Endodermal cell (in vitro differentiated cells): ENCODE measurements around the gene ZMAT3. TPM values are rescaled to one million over a fixed set of nuclear protein-coding genes. Genes with fewer than 3 reads are reported as not detected.

Experiments used
- DNase-seq: peaks from one replicate; pipeline ENCODE4 v3.0.0-alpha.2; 2017
- H3K27ac ChIP-seq: 2 replicates; pipeline ENCODE4 v1.5.1; 2013; ENCODE audit warnings: mild to moderate bottlenecking, low read depth, low read length, moderate library complexity
- H3K27me3 ChIP-seq: 2 replicates; pipeline ENCODE4 v1.6.1; 2013; ENCODE audit warnings: mild to moderate bottlenecking, low read length, moderate library complexity; ENCODE audit not compliant: insufficient read depth, control insufficient read depth, poor library complexity, severe bottlenecking
- H3K36me3 ChIP-seq: 2 replicates; pipeline ENCODE4 v1.7.0; 2013; ENCODE audit warnings: mild to moderate bottlenecking, low read length, moderate library complexity; ENCODE audit not compliant: control insufficient read depth, insufficient read depth
- H3K4me1 ChIP-seq: one replicate; pipeline ENCODE4 v1.7.0; 2013; ENCODE audit warnings: low read length; ENCODE audit not compliant: control insufficient read depth, insufficient read depth
- H3K4me3 ChIP-seq: 2 replicates; pipeline ENCODE4 v1.5.1; 2013; ENCODE audit warnings: mild to moderate bottlenecking, low read length, moderate library complexity
- H3K9ac ChIP-seq: 2 replicates; pipeline ENCODE4 v1.6.1; 2013; ENCODE audit warnings: mild to moderate bottlenecking, low read length, moderate library complexity; ENCODE audit not compliant: poor library complexity, severe bottlenecking; ENCODE audit errors: extremely low read depth
- H3K9me3 ChIP-seq: 2 replicates; pipeline ENCODE4 v1.6.1; 2013; ENCODE audit warnings: mild to moderate bottlenecking, low read length, moderate library complexity; ENCODE audit not compliant: control insufficient read depth
- H3K27ac Mint-ChIP-seq: 2 replicates; pipeline ENCODE4 v1.8.0; 2020; ENCODE audit warnings: mixed read lengths
- H3K27me3 Mint-ChIP-seq: 2 replicates; pipeline ENCODE4 v1.8.0; 2021; ENCODE audit warnings: mild to moderate bottlenecking, mixed read lengths; ENCODE audit not compliant: insufficient read depth
- H3K36me3 Mint-ChIP-seq: 2 replicates; pipeline ENCODE4 v1.8.0; 2020; ENCODE audit warnings: low read depth, mixed read lengths
- H3K4me1 Mint-ChIP-seq: 2 replicates; pipeline ENCODE4 v1.8.0; 2020; ENCODE audit warnings: mixed read lengths
- H3K4me3 Mint-ChIP-seq: 2 replicates; pipeline ENCODE4 v1.8.0; 2020; ENCODE audit warnings: mild to moderate bottlenecking, moderate library complexity, mixed read lengths
- H3K9me3 Mint-ChIP-seq: 2 replicates; pipeline ENCODE4 v1.8.0; 2020; ENCODE audit warnings: mild to moderate bottlenecking, mixed read lengths
- WGBS, 2 experiments: methylation state at CpG; one replicate each; pipeline versions ENCODE4 v1.1.5 to v1.1.7; 2013; ENCODE audit warnings: missing lambda C conversion rate in 2 of 2, mixed read lengths in 1 of 2; ENCODE audit not compliant: insufficient coverage in 1 of 2, insufficient read length in 1 of 2; 5-methylcytosine and 5-hydroxymethylcytosine counted together
- total RNA-seq, 2 donors: library from RNA; stranded (reverse); fragmentation: NEBNext Ultra II Directional in 1 of 2; extraction: Animal tissue kit (Norgen Biotek cat#: 25700) in 1 of 2; gene quantifications; 2 replicates in 1 of 2; 3 replicates in 1 of 2; pipeline ENCODE4 v1.2.1, GENCODE V29; 2021
- TF ChIP-seq, protein P1 (sequence below): fragments of 200-600 bp; sonication (generic); conservative IDR thresholded peaks from 2 replicates; pipeline ENCODE4 v1.5.0; 2021; ENCODE audit warnings: antibody characterized with exemption, mild to moderate bottlenecking

The ZMAT3 gene
- total RNA-seq, 2 donors from 2014 or later, result 5.8 to 6.7 TPM

DNA sequence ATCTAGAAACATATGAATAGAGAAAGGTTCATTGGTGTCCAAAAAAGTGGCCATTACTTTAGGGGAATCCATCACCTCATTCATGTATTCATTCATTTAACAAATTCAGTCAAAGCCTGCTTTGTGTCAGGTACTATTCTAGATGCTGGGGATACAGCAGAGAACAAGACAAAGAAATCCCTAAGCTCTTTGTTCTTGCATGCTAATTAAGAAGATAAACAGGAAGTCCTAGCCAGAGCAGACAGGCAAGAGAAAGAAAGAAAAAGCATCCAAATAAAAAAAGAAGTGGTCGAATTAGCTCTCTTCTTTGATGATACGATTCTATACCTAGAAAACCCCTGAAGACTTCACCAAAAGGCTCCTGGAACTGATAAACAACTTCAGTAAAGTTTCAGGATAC is 12.4 kb upstream of the ZMAT3 start:
- TF ChIP-seq, protein P1, sequence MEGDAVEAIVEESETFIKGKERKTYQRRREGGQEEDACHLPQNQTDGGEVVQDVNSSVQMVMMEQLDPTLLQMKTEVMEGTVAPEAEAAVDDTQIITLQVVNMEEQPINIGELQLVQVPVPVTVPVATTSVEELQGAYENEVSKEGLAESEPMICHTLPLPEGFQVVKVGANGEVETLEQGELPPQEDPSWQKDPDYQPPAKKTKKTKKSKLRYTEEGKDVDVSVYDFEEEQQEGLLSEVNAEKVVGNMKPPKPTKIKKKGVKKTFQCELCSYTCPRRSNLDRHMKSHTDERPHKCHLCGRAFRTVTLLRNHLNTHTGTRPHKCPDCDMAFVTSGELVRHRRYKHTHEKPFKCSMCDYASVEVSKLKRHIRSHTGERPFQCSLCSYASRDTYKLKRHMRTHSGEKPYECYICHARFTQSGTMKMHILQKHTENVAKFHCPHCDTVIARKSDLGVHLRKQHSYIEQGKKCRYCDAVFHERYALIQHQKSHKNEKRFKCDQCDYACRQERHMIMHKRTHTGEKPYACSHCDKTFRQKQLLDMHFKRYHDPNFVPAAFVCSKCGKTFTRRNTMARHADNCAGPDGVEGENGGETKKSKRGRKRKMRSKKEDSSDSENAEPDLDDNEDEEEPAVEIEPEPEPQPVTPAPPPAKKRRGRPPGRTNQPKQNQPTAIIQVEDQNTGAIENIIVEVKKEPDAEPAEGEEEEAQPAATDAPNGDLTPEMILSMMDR, result no peak
- H3K9me3 Mint-ChIP-seq, result no peaks in the 10 kb centered on the region
- H3K27me3 Mint-ChIP-seq, result no peaks in the 10 kb centered on the region
- H3K36me3 Mint-ChIP-seq, result no peaks in the 10 kb centered on the region
- H3K27me3 ChIP-seq, result no peaks in the 10 kb centered on the region
- no peak overlapping the region for H3K9ac ChIP-seq
- peaks cover 7% of the 10 kb centered on the region for H3K9me3 ChIP-seq
- H3K4me1 Mint-ChIP-seq, result peaks cover 7% of the 10 kb centered on the region
- no peak overlapping the region for H3K27ac Mint-ChIP-seq
- H3K4me3 Mint-ChIP-seq, result no peak overlapping the region
- H3K27ac ChIP-seq, result no peak overlapping the region
- H3K4me1 ChIP-seq, result no peaks in the 10 kb centered on the region
- H3K36me3 ChIP-seq, result no peaks in the 10 kb centered on the region
- WGBS, 2 experiments, result 52% methylated on average over 2 of the region's 2 CpGs; no CpG with 5 or more reads in 1 of the 2 experiments
- H3K4me3 ChIP-seq, result no peak overlapping the region
- no peak for DNase-seq

DNA sequence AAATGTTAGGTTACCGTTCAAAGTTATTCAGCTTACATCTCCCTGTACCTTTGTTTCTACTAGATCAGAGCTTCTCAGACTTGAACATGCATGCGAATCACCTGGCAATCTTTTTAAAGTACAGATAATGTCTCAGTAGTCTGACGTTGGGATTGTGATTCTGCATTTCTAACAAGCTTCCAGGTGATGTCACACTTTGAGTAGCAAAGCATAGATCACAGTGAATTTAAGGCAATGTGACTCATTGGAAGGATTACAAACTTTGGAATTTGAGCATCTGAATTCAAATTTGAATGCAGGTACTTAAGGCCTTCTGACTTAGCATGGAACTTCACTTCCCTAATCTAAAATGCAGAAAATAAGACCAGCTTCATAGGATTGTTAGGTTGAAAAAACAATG is 10.8 kb upstream of the ZMAT3 start:
- 77 to 85% methylated on average over 3 of the region's 3 CpGs for WGBS, 2 experiments
- Histone ChIP-seq H3K4me1 (no peaks in the 10 kb centered on the region), H3K9me3 (no peaks in the 10 kb centered on the region), H3K27me3 (no peaks in the 10 kb centered on the region), H3K9ac (no peak overlapping the region), H3K27ac (no peak overlapping the region), H3K4me3 (no peak overlapping the region), H3K36me3 (no peaks in the 10 kb centered on the region)
- Mint-ChIP-seq H3K27me3 (no peaks in the 10 kb centered on the region), H3K9me3 (no peaks in the 10 kb centered on the region), H3K36me3 (no peaks in the 10 kb centered on the region), H3K27ac (no peak overlapping the region), H3K4me1 (peaks cover 7% of the 10 kb centered on the region), H3K4me3 (no peak overlapping the region)
- DNase-seq, result no peak
- TF ChIP-seq, protein P1, result no peak

DNA sequence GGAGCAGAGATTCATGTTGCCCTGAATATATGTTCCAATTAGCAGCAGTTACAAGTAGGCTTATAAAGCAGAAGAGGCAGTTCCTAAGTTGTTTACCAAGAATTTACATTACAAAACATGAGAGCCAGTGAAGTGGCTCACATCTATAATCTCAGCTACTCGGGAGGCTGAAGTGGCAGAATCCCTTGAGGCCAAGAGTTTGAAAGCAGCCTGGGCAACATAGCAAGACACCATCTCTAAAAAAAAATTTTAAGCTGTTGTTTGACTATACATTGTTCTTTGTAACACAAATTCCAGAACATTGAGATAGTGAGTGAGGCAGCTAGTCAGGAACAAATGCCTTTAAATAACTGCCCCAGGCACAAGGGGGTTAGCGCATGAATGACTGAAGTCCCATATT is 10.3 kb upstream of the ZMAT3 start:
- no peaks in the 10 kb centered on the region for H3K9me3 Mint-ChIP-seq
- WGBS, 2 experiments, result 92 to 100% methylated on average over 1 to 2 of the region's 2 CpGs
- no peak overlapping the region for H3K4me3 Mint-ChIP-seq
- H3K4me1 Mint-ChIP-seq, result peaks cover 7% of the 10 kb centered on the region
- H3K27ac ChIP-seq, result no peak overlapping the region
- no peak overlapping the region for H3K4me3 ChIP-seq
- H3K27ac Mint-ChIP-seq, result no peak overlapping the region
- H3K4me1 ChIP-seq, result no peaks in the 10 kb centered on the region
- no peaks in the 10 kb centered on the region for H3K9me3 ChIP-seq
- H3K27me3 ChIP-seq, result no peaks in the 10 kb centered on the region
- H3K9ac ChIP-seq, result no peak overlapping the region
- no peaks in the 10 kb centered on the region for H3K36me3 Mint-ChIP-seq
- DNase-seq, result no peak
- no peaks in the 10 kb centered on the region for H3K36me3 ChIP-seq
- no peaks in the 10 kb centered on the region for H3K27me3 Mint-ChIP-seq
- TF ChIP-seq, protein P1, result no peak
